ENCODE measurements around the gene SYMPK.

Gene SYMPK

DNA sequence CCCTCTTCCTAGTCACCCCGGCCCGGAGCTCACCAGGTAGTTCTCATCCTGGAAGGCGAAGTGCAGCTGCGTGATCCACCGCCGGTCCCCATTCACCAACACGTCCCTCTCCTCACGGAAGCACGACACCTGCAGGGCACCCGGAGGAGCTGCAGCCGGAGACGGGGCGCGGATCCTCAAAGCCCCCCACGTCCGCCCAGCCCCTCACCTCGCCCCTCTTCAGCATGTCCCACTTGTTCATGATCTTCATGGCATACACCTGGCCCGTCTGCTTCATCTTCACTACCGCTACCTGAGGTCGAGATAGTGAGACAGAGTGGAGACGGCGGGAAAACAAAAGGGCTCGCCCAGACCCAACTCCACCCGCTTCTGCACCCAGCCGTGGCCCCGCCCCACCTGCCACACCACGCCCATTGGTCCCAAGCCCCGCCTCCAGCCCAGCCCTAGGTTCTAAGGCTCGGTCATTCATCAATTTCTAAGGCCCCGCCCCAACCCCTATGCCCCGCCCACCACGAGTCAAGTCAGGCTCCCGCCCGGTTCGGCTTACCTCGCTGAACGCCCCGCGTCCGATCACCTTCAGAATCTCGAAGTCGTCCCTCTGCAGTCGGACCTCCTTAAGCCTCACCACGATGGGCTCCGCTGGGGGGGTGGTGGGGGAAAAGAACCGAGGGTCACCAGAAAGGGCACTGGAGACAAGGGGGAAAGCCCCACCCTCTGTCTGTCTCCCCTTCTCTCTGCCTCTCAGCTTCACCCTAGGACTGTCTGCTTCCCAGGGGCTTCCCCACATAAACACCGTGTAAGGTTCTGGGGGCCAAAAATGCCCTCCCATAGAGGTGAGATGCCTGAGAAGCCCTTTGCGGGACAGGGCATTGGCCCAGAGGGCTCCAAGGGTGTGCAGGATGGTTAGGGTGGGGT, 83.5 kb downstream of the SYMPK start:
- peak; percentile 94 for DNase-seq

GRCh38 chr19:45778010-45778661, 84.8 kb downstream of the SYMPK start:
- no peak for DNase-seq

- DNase-seq = no peak
Measured at GRCh38 chr19:45777395-45777961, 85.5 kb downstream of the SYMPK start.

GRCh38 chr19:45774765-45775164, 88.2 kb downstream of the SYMPK start:
- DNase-seq = no peak

DNA sequence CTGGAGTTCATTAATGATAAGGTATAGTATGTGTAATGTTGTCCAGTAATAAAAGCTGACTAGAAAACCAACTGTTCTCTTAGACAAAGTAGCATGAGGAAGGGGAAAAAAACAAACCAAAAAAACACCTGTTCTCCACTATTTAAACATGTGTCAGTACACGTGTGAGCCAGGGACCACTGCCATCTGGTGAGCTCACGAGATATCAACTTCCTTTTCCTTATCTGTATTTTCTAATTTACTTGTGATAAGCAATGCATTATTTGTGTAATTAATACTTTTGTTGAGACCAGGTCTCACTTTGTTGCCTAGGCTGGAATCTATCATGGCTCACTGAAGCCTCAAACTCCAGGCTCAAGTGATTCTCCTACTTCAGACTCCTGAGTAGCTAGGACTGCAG, 89.6 kb downstream of the SYMPK start:
- no peak for DNase-seq

DNA sequence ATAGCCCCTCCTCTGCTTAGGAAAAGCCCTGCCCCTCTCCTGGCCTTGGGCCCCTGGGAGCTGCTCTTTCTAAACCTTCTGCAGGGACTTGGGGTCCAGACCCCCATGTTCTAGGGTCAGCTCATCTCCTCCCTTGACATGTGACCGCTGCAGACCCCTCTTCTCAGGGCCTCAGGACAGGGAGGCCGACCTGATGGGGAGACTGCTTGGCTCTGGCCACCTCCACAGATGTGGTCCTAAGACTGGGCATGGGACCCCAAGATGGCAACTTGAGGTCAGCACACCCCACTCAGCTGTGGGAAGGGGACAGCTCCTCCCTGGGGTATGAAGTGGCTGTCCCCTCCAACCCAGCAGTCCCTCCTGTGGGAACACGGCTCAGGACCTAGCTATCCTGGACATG, 90.0 kb downstream of the SYMPK start:
- no peak for DNase-seq

- DNase-seq = no peak
Measured at GRCh38 chr19:45772130-45772840, 90.7 kb downstream of the SYMPK start.

- DNase-seq = no peak
Measured at GRCh38 chr19:45771311-45771933, 91.5 kb downstream of the SYMPK start.

- DNase-seq = peak; percentile 99
Measured at GRCh38 chr19:45770192-45771101, 92.5 kb downstream of the SYMPK start.

GRCh38 chr19:45769821-45770191, 93.1 kb downstream of the SYMPK start:
- DNase-seq = peak; percentile 38

- peak; percentile 97 for DNase-seq
Measured at GRCh38 chr19:45768984-45769782, 93.8 kb downstream of the SYMPK start, which contains the start of gene SIX5. Gene SIX5 (minus strand): TSS chr19:45769252. CDS start chr19:45768844, 408 bp downstream.

DNA sequence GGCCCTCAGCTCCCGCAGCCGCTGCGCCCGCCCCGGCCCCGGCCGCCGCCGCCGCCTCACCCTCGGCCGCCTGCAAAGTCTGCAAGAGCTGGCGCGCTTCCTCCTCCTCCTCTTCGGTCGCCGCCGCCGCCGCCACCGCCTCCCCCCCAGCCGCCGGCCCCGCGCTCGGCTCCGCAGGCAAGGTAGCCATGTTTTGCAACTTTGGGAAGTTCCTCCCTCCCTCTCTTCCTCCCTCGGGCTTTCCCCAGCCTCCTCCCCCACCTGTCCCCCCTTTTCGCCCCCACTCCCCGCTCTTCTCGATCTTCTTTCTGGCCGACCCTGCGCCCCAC, 94.3 kb downstream of the SYMPK start:
- no peak for DNase-seq

GRCh38 chr19:45767881-45768654, 94.9 kb downstream of the SYMPK start:
- DNase-seq = no peak

DNA sequence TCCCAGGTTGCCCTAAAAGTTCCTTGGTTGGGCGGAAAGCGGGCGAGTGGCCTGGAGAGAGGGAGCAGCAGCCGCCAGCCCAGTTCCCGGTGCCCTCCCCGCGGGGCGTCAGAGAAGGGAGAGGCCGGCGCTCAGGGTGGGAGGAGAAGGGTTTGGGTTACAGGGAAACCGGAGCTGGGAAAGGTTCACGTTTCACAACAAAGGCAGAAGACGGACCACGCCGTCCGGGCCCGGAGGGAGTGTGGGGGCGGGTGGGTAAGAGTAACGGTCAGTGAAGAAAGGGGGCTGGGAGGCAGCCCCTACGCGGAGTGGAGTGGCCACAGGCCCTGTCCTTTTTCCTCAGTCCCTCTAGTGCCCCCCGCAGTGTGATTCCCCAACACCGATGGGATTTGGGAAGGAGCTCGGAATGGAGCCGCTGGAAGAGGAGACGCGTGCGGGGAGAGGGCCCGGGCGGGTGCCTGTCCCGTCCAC, 95.5 kb downstream of the SYMPK start:
- no peak for DNase-seq

DNA sequence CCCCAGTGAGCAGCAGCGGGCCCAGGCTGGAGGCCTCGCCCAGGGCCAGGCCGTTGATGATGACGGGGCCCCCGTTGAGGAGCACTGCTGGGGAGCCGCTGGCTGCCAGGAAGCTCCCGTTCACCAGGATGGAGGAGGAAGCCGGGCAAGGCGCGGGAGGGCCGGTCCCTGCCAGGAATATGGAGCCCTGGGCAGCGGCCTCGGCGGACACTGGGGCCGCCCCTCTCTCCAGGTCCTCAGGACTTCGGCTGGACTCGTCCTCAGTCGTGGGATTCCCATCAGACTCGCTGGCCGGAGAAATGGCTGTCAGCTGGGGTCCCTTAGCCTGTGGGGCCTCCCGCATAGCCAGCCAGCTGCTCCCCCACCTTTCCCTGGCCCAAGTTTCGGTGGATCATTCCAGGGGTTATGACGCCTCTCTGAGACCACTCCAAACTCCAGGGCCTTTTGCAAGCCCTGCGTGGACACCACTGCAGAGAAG, 96.0 kb downstream of the SYMPK start:
- no peak for DNase-seq

GRCh38 chr19:45766296-45766868, 96.6 kb downstream of the SYMPK start:
- DNase-seq = no peak

DNA sequence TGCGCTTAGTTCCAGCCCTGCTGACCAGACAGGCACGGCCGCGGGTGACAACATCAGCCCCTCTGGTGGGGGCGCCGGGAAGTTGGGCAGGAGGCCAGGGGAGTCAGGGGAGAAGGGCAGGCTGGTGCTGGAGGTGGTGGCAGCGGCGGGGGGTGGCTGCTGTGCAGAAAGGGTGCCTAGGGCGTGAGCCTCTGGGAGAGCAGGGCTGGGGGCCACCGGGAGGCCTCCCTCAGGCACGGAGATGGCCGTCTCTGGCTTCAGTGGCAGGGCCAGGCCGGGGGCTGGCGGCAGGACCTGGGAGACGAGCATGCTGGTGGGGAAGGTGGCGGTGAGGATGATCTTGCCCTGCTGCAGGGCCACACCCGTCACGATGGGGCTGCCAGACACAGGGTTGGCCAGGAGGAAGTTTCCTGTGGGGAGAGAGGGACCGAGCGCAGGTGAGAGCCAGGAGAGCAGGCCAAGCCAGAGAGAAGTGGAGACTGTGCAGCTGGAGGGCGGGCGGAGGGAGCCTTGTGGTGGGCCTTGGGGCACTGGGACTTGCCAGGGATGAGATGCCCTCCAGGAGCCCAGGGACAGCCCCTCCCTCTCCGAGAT, 97.1 kb downstream of the SYMPK start:
- no peak for DNase-seq
